HG03520 (cell line): ENCODE data around the gene DCTN2.
"Not testable (repeated sequence)": the region's sequence is repeated elsewhere in the genome, so short reads cannot be mapped to it uniquely, and the experiment has no call there.

Experiments used
- ATAC-seq: cut with Tn5 transposase; IDR thresholded peaks from one replicate; pipeline ENCODE4 v1.9.1; 2021; ENCODE audit warnings: mild to moderate bottlenecking, moderate library complexity; ENCODE audit not compliant: unreplicated experiment

The DCTN2 gene

DNA sequence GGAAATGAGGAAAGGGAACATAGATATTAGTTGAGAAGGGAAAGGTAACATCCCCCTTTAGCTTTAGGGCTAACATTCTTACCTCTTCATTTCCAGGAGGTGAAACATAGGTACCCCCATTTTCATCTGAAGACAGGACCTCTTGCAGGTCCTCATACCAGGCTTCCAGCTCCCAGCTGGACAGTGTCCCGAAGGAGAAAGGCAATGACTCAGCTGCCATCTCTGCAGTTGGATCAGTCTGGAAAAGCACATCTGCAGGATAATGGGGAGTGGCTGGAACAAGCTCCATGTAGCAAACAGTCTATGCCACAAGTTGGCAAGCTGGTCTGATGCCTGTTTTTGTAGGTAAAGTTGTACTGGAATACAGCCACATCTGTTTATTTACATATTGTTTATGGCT lies 29.8 kb downstream of the DCTN2 start:
- no peak for ATAC-seq

GRCh38 chr12:57516617-57517153 lies 30.3 kb downstream of the DCTN2 start:
- ATAC-seq: no peak

- no peak for ATAC-seq
These were observed 31.0 kb downstream of the DCTN2 start for GRCh38 chr12:57515934-57516541.

DNA sequence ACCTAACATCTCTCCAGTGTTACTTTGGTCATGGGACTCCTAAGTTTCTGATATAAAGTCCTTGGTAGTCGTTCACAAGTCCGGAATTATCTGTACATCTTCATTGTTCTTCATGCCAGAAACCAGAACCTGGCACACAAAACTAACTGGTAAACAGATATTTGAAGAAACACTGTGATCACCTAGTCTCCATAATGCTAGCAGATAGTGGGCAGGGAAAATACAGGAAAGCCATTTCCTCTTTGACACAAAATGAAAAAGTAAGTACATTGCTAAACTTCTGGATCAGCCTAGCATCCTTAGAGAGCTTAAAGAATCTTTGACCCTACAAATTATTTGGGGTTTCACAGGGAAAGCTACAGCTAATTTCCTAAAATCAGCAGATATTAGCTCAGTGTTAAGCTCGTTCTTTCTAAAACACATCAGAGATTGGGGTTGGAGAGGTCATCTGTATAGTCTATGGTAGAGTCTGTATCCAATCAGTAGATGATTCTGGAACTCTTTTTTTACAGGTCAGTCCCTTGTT lies 31.5 kb downstream of the DCTN2 start:
- ATAC-seq: no peak

DNA sequence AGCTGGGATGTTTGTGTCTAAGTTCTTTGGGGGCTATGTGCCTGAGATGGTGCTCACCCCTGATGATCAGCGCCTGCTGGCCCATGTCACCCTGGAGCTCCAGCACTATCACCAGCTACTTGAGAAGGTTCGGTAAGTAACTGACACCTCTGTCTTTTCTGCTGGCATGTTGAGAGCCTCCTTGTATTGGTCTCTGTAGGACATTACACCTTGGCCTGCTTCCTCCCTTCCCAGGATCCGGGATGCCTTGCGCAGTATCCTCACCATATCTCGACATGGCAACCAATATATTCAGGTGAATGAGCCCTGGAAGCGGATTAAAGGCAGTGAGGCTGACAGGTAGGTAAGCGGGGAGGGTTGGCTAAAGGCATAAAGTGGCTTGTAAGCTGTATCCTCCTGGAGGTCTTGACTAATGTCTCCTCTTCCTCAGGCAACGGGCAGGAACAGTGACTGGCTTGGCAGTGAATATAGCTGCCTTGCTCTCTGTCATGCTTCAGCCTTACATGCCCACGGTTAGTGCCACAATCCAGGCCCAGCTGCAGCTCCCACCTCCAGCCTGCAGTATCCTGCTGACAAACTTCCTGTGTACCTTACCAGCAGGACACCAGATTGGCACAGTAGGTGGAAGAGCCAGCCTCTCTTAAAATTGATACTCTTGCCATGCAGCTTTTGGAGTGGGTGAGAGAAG lies 32.1 kb downstream of the DCTN2 start:
- ATAC-seq: no peak

DNA sequence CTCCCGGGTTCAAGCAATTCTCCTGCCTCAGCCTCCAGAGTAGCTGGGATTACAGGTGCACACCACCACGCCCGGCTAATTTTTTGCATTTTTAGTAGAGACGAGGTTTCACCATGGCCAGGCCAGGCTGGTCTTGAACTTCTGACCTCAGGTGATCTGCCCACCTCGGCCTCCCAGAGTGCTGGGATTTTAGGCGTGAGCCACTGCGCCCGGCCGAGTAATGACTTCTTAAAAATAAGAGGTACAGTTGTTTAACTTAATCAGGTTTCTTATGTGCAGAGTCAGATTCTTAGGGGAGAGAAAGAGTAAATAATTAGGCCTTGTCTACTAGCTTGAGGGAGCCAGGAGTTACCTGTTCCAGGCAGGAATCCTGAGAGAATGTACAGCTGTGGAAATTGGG lies 32.7 kb downstream of the DCTN2 start:
- ATAC-seq: not testable (repeated sequence)

DNA sequence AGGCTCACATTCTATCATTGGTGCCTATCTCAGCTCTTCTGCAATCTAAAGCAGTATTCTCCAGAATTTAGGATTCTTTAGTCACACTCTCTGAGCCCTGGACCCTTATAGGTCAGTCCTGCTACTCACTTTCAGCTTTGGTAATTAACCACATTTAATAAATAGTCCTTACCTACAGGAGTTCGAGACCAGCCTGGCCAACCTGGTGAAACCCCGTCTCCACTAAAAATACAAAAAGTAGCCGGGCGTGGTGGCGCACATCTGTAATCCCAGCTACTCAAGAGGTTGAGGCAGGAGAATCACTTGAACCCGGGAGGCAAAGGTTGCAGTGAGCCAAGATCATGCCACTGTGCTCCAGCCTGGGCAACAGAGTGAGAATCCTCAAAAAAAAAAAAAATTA lies 33.3 kb downstream of the DCTN2 start:
- not testable (repeated sequence) for ATAC-seq

- no peak for ATAC-seq
These were observed 33.7 kb downstream of the DCTN2 start for GRCh38 chr12:57513266-57513665.

DNA sequence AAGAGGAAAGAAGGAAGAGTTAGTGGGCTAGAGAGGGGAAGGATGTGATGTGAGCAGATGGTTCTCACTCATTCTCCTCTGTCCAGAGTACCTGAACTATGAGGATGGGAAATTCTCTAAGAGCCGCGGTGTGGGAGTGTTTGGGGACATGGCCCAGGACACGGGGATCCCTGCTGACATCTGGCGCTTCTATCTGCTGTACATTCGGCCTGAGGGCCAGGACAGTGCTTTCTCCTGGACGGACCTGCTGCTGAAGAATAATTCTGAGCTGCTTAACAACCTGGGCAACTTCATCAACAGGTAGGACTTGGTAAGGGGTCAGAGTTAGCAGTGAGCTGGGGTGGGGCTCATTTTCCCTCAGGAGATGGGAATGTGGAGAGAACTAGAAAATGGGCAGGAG lies 34.3 kb downstream of the DCTN2 start:
- no peak for ATAC-seq

DNA sequence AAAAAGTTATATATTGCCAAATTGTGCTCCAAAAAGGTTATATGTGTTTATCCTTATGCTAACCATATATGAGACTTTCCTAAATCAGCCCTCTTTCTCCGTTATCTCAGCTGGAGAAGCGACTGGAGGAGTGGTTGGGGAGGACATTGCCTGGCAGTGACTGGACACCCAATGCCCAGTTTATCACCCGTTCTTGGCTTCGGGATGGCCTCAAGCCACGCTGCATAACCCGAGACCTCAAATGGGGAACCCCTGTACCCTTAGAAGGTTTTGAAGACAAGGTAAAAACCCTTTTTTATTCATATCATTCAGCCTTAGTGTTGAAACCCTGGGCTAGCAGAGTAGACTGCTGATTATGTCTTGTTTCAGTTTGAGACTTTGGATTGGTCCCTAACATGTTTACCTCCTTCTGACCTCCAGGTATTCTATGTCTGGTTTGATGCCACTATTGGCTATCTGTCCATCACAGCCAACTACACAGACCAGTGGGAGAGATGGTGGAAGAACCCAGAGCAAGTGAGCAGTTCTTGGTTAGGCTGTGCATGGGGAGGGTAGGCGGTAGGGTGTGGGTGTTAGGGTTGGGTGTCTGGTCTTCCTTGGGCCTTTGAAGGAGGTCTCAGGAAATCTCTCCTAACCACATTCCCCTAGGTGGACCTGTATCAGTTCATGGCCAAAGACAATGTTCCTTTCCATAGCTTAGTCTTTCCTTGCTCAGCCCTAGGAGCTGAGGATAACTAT lies 35.2 kb downstream of the DCTN2 start:
- no peak for ATAC-seq

- ATAC-seq: no peak
These were observed 35.8 kb downstream of the DCTN2 start for GRCh38 chr12:57511161-57511560.

DNA sequence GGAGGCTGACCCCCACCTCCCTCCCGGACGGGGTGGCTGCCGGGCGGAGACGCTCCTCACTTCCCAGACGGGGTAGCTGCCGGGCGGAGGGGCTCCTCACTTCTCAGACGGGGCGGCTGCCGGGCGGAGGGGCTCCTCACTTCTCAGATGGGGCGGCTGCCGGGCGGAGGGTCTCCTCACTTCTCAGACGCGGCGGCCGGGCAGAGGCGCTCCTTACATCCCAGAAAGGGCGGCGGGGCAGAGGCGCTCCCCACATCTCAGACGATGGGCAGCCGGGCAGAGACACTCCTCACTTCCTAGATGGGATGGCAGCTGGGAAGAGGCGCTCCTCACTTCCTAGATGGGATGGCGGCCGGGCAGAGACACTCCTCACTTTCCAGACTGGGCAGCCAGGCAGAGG lies 39.2 kb downstream of the DCTN2 start:
- not testable (repeated sequence) for ATAC-seq

GRCh38 chr12:57506541-57506940 lies 40.5 kb downstream of the DCTN2 start:
- not testable (repeated sequence) for ATAC-seq

DNA sequence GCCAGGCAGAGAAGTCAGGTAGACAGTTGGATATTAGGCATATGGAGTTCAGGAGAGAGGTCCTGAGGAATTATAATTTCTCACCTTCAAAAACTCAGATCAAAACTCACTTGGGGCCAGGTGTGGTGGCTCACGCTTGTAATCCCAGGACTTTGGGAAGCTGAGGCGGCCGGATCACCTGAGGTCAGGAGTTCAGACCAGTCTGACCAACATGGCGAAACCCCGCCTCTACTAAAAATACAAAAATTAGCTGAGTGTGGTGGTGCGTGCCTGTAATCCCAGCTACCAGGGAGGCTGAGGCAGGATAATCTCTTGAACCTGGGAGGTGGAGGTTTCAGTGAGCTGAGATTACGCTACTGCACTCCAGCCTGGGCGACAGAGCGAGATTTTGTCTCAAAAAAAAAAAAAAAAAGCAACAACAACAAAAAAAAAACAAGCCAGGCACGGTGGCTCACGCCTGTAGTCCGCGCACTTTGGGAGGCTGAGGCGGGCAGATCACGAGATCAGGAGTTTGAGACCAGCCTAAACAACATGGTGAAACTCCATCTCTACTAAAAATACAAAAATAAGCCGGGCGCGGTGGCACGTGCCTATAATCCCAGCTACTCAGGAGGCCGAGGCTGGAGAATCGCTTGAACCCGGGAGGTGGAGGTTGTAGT lies 44.6 kb downstream of the DCTN2 start:
- ATAC-seq: not testable (repeated sequence)

DNA sequence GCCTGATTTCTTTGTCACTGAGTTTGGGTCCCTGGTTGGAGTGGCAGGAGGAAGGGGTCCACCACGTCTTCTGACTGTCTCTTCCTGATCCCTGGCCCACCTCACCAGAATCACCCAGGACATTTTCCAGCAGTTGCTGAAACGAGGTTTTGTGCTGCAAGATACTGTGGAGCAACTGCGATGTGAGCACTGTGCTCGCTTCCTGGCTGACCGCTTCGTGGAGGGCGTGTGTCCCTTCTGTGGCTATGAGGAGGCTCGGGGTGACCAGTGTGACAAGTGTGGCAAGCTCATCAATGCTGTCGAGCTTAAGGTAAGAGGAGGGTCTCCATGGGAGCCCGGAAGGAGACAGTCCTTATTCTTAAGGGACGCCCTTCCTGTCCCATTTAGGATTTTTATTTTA lies 46.8 kb downstream of the DCTN2 start:
- ATAC-seq: no peak

GRCh38 chr12:57498571-57498970 lies 48.4 kb downstream of the DCTN2 start:
- ATAC-seq: no peak

DNA sequence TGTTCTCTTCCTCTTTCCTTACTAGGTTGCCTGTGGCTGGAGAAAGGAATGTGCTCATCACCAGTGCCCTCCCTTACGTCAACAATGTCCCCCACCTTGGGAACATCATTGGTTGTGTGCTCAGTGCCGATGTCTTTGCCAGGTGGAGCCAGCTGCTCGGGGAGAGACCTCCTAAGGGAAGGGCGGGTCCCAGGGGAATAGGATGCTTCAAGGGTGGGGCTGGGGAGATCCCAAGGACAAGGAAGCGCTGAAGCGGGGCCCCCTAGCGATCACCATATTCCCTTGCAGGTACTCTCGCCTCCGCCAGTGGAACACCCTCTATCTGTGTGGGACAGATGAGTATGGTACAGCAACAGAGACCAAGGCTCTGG lies 48.9 kb downstream of the DCTN2 start:
- ATAC-seq: no peak

- ATAC-seq: no peak
These were observed 49.5 kb downstream of the DCTN2 start for GRCh38 chr12:57497223-57498131.

- no peak for ATAC-seq
These were observed 50.2 kb downstream of the DCTN2 start for GRCh38 chr12:57496822-57497221.

DNA sequence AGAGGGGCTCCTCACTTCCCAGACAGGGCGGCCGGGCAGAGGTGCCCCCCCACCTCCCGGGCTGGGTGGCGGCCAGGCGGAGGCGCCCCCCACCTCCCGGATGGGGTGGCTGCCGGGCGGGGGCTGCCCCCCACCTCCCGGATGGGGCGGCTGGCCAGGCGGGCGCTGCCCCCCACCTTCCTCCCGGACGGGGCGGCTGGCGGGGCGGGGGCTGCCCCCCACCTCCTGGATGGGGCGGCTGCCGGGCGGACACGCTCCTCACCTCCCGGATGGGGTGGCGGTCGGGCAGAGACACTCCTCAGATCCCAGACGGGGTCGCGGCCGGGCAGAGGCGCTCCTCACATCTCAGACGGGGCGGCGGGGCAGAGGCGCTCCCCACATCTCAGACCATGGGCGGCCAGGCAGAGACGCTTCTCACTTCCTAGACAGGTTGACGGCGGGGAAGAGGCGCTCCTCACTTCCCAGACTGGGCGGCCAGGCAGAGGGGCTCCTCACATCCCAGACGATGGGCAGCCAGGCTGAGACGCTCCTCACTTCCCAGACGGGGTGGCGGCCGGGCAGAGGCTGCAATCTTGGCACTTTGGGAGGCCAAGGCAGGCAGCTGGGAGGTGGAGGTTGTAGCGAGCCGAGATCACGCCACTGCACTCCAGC lies 51.8 kb downstream of the DCTN2 start:
- not testable (repeated sequence) for ATAC-seq
